ENCODE measurements around the gene CSAD.

CSAD gene

GRCh38 chr12:53210843-53211242, 30.1 kb upstream of the CSAD start:
- Histone ChIP-seq H3K4me1 (ENCODE audit: control insufficient read depth, insufficient read depth, low read depth, low read length) (peaks cover 6% of the 10 kb centered on the region), H3K14ac (ENCODE audit: low read length in 2 of 2) (no peak overlapping the region), H2BK15ac (ENCODE audit: low read depth, poor library complexity, severe bottlenecking) (no peak overlapping the region), H3K27ac (ENCODE audit: low read length, poor library complexity, severe bottlenecking) (no peak overlapping the region), H2BK5ac (ENCODE audit: low read depth, low read length, poor library complexity, severe bottlenecking) (no peak overlapping the region), H4K91ac (ENCODE audit: low read length) (no peak overlapping the region), H3K18ac (ENCODE audit: low read depth in 1 of 2, low read length in 2 of 2) (no peak overlapping the region), H3K23ac (ENCODE audit: low read length in 2 of 2) (no peak overlapping the region), H2AFZ (ENCODE audit: low read depth, low read length) (no peak overlapping the region), H3K9ac (ENCODE audit: low read length) (no peak overlapping the region), H3K36me3 (ENCODE audit: control insufficient read depth in 1 of 2, insufficient read depth in 2 of 2, low read depth in 1 of 2, low read length in 2 of 2) (peaks cover 48 to 63% of the 10 kb centered on the region in 2 experiments), H3K4me3 (ENCODE audit: insufficient read depth in 1 of 2, low read depth in 1 of 2, low read length in 2 of 2) (no peak overlapping the region), H2BK120ac (ENCODE audit: low read depth, low read length) (no peak overlapping the region), H3K27me3 (ENCODE audit: control insufficient read depth in 1 of 2, insufficient read depth in 1 of 2, low read length in 2 of 2) (no peaks in the 10 kb centered on the region), H3K79me1 (replicated peaks; ENCODE audit: low read length, poor library complexity, severe bottlenecking) (peaks cover 3% of the 10 kb centered on the region), H3K4me2 (ENCODE audit: low read length, poor library complexity, severe bottlenecking) (no peak overlapping the region), H3K4ac (ENCODE audit: low read depth in 1 of 2, low read length in 2 of 2) (no peak overlapping the region), H4K8ac (ENCODE audit: low read length) (no peak overlapping the region), H2BK12ac (ENCODE audit: low read length in 2 of 2) (no peak overlapping the region), H3K9me3 (ENCODE audit: control insufficient read depth, low read length) (no peaks in the 10 kb centered on the region), H2AK5ac (ENCODE audit: low read length, severe bottlenecking) (no peak overlapping the region)
- 76% methylated on average over 4 of the region's 4 CpGs for WGBS
- DNase-seq: no peak

- Histone ChIP-seq H3K36me3 (ENCODE audit: control insufficient read depth in 1 of 2, insufficient read depth in 2 of 2, low read depth in 1 of 2, low read length in 2 of 2) (peaks cover 30 to 45% of the 10 kb centered on the region in 2 experiments), H3K18ac (ENCODE audit: low read depth in 1 of 2, low read length in 2 of 2) (peak overlapping the region in 1 of 2 experiments; percentile 62), H3K4me2 (ENCODE audit: low read length, poor library complexity, severe bottlenecking) (no peak overlapping the region), H2AFZ (ENCODE audit: low read depth, low read length) (no peak overlapping the region), H3K23ac (ENCODE audit: low read length in 2 of 2) (no peak overlapping the region), H3K9me3 (ENCODE audit: control insufficient read depth, low read length) (no peaks in the 10 kb centered on the region), H4K8ac (ENCODE audit: low read length) (peak overlapping the region; percentile 39), H2BK120ac (ENCODE audit: low read depth, low read length) (no peak overlapping the region), H3K27me3 (ENCODE audit: control insufficient read depth in 1 of 2, insufficient read depth in 1 of 2, low read length in 2 of 2) (no peaks in the 10 kb centered on the region), H2BK5ac (ENCODE audit: low read depth, low read length, poor library complexity, severe bottlenecking) (no peak overlapping the region), H3K4me1 (ENCODE audit: control insufficient read depth, insufficient read depth, low read depth, low read length) (peaks cover 7% of the 10 kb centered on the region), H3K4me3 (ENCODE audit: insufficient read depth in 1 of 2, low read depth in 1 of 2, low read length in 2 of 2) (no peak overlapping the region), H2AK5ac (ENCODE audit: low read length, severe bottlenecking) (no peak overlapping the region), H2BK12ac (ENCODE audit: low read length in 2 of 2) (no peak overlapping the region), H2BK15ac (ENCODE audit: low read depth, poor library complexity, severe bottlenecking) (peak overlapping the region; percentile 6), H3K9ac (ENCODE audit: low read length) (peak overlapping the region; percentile 14), H3K27ac (ENCODE audit: low read length, poor library complexity, severe bottlenecking) (no peak overlapping the region), H3K14ac (ENCODE audit: low read length in 2 of 2) (peak overlapping the region in 1 of 2 experiments; percentile 12), H4K91ac (ENCODE audit: low read length) (peak overlapping the region; percentile 80), H3K4ac (ENCODE audit: low read depth in 1 of 2, low read length in 2 of 2) (no peak overlapping the region), H3K79me1 (replicated peaks; ENCODE audit: low read length, poor library complexity, severe bottlenecking) (no peaks in the 10 kb centered on the region)
- 82% methylated on average over 7 of the region's 7 CpGs for WGBS
- DNase-seq: no peak
Measured at GRCh38 chr12:53208877-53209463, 28.2 kb upstream of the CSAD start.

GRCh38 chr12:53208435-53208834, 27.7 kb upstream of the CSAD start:
- Histone ChIP-seq H2AK5ac (ENCODE audit: low read length, severe bottlenecking) (no peak overlapping the region), H2BK15ac (ENCODE audit: low read depth, poor library complexity, severe bottlenecking) (no peak overlapping the region), H3K4ac (ENCODE audit: low read depth in 1 of 2, low read length in 2 of 2) (no peak overlapping the region), H2AFZ (ENCODE audit: low read depth, low read length) (no peak overlapping the region), H3K23ac (ENCODE audit: low read length in 2 of 2) (no peak overlapping the region), H3K9ac (ENCODE audit: low read length) (peak overlapping the region; percentile 14), H3K14ac (ENCODE audit: low read length in 2 of 2) (no peak overlapping the region), H3K4me2 (ENCODE audit: low read length, poor library complexity, severe bottlenecking) (no peak overlapping the region), H4K91ac (ENCODE audit: low read length) (no peak overlapping the region), H3K18ac (ENCODE audit: low read depth in 1 of 2, low read length in 2 of 2) (no peak overlapping the region), H3K36me3 (ENCODE audit: control insufficient read depth in 1 of 2, insufficient read depth in 2 of 2, low read depth in 1 of 2, low read length in 2 of 2) (peaks cover 25 to 40% of the 10 kb centered on the region in 2 experiments), H2BK5ac (ENCODE audit: low read depth, low read length, poor library complexity, severe bottlenecking) (no peak overlapping the region), H3K4me1 (ENCODE audit: control insufficient read depth, insufficient read depth, low read depth, low read length) (peaks cover 7% of the 10 kb centered on the region), H3K79me1 (replicated peaks; ENCODE audit: low read length, poor library complexity, severe bottlenecking) (no peaks in the 10 kb centered on the region), H4K8ac (ENCODE audit: low read length) (no peak overlapping the region), H3K9me3 (ENCODE audit: control insufficient read depth, low read length) (no peaks in the 10 kb centered on the region), H3K27ac (ENCODE audit: low read length, poor library complexity, severe bottlenecking) (no peak overlapping the region), H3K4me3 (ENCODE audit: insufficient read depth in 1 of 2, low read depth in 1 of 2, low read length in 2 of 2) (no peak overlapping the region), H2BK120ac (ENCODE audit: low read depth, low read length) (no peak overlapping the region), H3K27me3 (ENCODE audit: control insufficient read depth in 1 of 2, insufficient read depth in 1 of 2, low read length in 2 of 2) (no peaks in the 10 kb centered on the region), H2BK12ac (ENCODE audit: low read length in 2 of 2) (no peak overlapping the region)
- WGBS: 78% methylated on average over 2 of the region's 2 CpGs
- DNase-seq: no peak

GRCh38 chr12:53207042-53207441, 26.3 kb upstream of the CSAD start, which contains the start of gene ITGB7:
ITGB7 (minus strand) TSS chr12:53207251; CDS start chr12:53200443, 6,808 bp downstream.
- Histone ChIP-seq H2BK5ac (ENCODE audit: low read depth, low read length, poor library complexity, severe bottlenecking) (no peak within 1 kb of the TSS), H3K9ac (ENCODE audit: low read length) (peak within 1 kb of the TSS; percentile 86), H3K4me2 (ENCODE audit: low read length, poor library complexity, severe bottlenecking) (no peak within 1 kb of the TSS), H2BK12ac (ENCODE audit: low read length in 2 of 2) (peak within 1 kb of the TSS; percentile 49 to 98), H3K27me3 (ENCODE audit: control insufficient read depth in 1 of 2, insufficient read depth in 1 of 2, low read length in 2 of 2) (no peaks in the 10 kb centered on the region), H3K4me1 (ENCODE audit: control insufficient read depth, insufficient read depth, low read depth, low read length) (peaks cover 7% of the 10 kb centered on the region), H2AFZ (ENCODE audit: low read depth, low read length) (no peak within 1 kb of the TSS), H2BK15ac (ENCODE audit: low read depth, poor library complexity, severe bottlenecking) (peak within 1 kb of the TSS; percentile 77), H3K23ac (ENCODE audit: low read length in 2 of 2) (peak within 1 kb of the TSS in 1 of 2 experiments; percentile 70), H3K4me3 (ENCODE audit: insufficient read depth in 1 of 2, low read depth in 1 of 2, low read length in 2 of 2) (peak within 1 kb of the TSS in 1 of 2 experiments; percentile 54), H3K79me1 (replicated peaks; ENCODE audit: low read length, poor library complexity, severe bottlenecking) (no peaks in the 10 kb centered on the region), H3K18ac (ENCODE audit: low read depth in 1 of 2, low read length in 2 of 2) (peak within 1 kb of the TSS; percentile 34 to 74), H4K8ac (ENCODE audit: low read length) (peak within 1 kb of the TSS; percentile 74), H3K9me3 (ENCODE audit: control insufficient read depth, low read length) (no peaks in the 10 kb centered on the region), H4K91ac (ENCODE audit: low read length) (peak within 1 kb of the TSS; percentile 67), H3K4ac (ENCODE audit: low read depth in 1 of 2, low read length in 2 of 2) (peak within 1 kb of the TSS; percentile 68 to 78), H2AK5ac (ENCODE audit: low read length, severe bottlenecking) (peak within 1 kb of the TSS; percentile 75), H3K36me3 (ENCODE audit: control insufficient read depth in 1 of 2, insufficient read depth in 2 of 2, low read depth in 1 of 2, low read length in 2 of 2) (peaks cover 20 to 27% of the 10 kb centered on the region in 2 experiments), H3K14ac (ENCODE audit: low read length in 2 of 2) (peak within 1 kb of the TSS in 1 of 2 experiments; percentile 78), H2BK120ac (ENCODE audit: low read depth, low read length) (peak within 1 kb of the TSS; percentile 37), H3K27ac (ENCODE audit: low read length, poor library complexity, severe bottlenecking) (no peak within 1 kb of the TSS)
- WGBS: 84% methylated on average over 4 of the region's 5 CpGs
- DNase-seq: no peak
